ENCODE data around the gene FAM163B.

FAM163B gene

DNA sequence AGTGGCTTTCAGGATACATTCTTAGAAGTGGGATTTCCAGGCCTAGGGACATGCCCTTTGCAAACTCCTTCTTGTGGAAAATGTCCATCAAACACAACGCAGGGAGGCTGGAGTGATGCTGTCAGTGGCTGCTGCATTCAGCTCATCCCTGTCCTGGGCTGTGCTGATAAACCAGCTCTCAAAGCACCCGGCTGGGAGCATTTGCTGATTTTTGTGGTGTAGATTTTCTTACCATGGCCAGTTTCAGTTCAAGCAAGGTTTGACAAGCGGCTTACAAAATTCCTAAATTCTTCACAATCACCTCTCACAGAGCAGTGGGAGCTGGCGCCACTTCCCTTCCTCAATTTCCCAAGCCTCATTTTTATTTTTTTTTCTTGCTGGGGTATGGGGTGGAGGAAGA is 28.2 kb downstream of the FAM163B start:
- no peak for DNase-seq (ENCODE audit: low spot score)

DNA sequence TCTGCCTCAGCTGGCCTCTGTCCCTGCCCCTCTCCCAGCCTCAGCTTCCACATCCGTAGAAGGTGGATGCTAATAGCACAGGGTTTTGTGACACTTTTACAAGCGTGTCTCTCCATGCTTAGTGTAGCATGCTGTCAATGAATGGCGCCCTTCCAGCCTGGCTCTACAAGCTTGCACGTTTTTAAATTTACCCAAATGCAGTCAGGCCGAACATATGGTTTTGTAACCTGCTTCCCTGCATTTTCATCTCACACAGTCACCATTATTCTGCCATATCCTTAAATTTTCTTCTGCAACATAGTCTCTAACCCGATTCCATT is 28.8 kb downstream of the FAM163B start:
- DNase-seq (ENCODE audit: low spot score): no peak

DNA sequence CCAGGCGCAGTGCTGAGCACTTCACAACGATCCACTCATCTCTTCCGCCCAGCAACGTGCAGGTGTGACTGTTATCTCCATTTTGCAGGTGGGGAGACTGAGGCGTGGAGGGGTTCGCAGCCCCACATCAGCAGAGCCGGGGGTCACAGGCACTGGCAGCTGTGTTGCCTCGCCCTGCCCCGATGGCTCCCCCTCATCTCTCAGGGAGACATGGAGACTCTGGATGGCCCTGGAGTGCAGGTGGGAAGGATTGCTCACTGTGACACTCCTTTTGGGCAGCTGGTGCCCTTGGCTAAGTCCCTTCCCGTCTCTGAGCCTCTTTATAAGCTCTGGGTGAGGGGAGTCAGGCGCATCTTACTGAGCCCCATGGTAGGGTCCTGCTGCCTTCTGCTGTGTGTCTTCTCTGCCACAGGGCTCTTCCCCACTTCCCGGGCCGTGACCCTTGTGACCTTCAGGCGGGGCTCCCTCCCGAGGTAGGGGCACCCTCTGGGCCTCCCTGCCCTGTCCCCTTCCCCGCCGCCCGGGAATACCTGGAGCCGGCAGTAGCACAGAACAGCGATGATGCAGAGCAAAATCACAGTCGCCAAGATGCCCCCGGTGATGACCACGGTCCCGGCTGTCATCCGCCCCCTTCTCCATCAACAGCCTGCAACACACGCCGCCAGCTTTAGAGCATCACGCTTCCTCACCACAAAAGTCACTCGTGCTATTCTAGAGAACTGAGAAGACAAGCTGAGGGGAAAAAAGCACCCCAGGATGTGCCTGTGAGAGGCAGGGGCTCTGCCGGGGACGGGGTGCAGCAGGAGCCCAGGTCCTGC is 29.4 kb downstream of the FAM163B start:
- DNase-seq (ENCODE audit: low spot score): no peak

DNA sequence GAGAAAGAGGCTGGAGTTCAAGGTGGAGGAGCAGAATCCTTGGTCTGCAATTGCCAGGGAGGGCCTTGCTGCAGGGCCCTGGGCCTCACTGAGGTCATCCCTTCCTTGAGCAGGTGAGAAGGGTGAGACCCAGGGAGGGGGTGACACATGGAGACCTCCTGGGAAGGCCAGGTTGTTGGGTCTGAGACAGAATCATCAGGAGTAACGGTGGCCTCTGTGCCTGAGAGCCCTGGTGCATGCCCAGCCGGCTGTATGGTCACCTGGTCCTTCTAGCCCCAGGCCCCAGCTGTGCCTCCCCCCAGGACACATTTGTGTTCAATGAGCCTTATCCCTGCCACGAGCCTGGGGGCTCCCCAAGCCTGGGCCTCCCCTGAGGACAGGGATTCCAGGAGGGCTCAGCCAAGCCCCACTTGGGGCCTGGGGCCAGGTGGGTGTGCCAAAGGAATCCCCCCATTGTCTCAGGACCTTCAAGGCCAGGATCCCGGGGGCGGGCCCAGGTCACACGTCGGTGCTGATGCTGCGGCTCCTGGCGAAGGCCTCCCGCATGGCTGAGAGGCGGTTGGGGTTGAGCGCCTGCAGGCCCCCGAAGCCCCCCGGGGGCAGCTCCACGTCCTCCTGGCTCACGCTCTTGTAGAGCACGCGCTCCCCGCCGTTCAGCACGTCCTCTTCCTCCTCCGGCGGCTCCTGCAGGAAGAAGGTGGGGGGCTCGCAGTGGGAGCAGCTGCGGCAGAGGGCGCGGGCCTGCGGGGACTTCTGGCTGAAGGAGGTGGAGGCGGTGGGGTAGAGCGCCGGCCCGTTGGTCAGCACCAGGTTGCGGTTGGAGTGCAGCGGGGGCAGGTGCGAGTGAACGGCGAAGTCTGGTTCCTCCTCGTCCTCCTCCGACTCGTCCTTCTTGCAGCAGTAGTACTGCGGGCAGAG is 30.4 kb downstream of the FAM163B start:
- no peak for DNase-seq (ENCODE audit: low spot score)

DNA sequence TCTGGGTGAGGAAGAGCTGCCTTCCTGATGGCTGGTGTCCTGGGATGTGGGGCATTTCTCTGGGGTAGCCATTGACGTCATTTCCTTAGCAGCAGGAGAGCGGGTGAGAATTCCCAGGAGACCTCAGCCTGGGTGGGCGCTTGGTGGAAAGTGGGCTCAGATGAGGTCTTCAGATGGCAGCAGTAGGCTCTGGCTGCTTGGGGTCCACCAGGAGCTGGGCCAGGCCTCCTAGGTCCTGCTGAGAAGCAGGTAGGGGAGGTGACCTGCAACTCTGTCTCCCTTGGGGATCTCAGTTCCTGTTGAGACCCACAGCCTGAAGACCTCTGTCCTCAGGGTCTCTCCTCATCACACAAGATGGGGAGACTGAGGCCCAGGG is 31.5 kb downstream of the FAM163B start:
- DNase-seq (ENCODE audit: low spot score): no peak

DNA sequence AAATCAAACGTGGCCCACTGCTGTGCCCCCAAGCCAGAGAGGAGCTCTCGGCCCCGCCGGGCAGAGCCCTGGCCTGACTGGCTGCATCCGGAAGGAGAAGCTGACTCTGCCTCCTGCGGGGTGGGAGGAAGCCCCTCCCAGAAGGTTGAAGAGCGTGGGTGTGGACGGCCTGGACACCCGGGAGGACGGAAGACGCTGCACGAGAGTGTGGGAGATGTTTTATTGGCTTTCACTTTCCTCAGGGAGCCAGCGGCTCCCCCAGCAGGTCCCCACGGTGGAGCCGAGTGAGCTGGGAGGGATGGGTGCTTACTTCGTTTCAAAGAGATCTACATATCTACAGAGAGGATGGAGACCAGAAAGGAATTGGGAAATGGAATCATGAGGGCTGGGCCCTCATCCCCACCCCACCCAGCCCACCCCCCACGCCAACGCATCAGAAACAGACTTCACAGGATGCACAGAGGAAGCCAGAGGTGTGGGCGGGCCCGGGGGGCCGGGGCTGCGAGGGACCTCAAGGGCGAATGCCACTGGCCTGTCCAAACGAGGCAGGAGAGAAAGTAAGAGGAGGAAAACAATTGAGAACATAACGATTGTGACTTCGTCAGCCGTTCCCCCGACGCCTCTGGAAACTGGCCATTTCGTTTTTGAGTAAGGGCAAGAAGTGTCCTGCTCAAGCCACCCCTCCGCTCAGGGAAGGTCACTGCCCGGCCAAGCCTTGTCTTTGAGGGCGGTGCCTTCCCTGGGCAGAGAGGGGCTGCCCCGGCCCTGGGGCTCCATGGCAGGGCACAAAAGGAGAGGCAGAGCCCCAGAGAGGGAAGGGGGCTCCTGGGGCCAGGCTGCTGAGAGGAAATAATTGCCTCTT is 32.1 kb downstream of the FAM163B start:
- DNase-seq (ENCODE audit: low spot score): no peak

DNA sequence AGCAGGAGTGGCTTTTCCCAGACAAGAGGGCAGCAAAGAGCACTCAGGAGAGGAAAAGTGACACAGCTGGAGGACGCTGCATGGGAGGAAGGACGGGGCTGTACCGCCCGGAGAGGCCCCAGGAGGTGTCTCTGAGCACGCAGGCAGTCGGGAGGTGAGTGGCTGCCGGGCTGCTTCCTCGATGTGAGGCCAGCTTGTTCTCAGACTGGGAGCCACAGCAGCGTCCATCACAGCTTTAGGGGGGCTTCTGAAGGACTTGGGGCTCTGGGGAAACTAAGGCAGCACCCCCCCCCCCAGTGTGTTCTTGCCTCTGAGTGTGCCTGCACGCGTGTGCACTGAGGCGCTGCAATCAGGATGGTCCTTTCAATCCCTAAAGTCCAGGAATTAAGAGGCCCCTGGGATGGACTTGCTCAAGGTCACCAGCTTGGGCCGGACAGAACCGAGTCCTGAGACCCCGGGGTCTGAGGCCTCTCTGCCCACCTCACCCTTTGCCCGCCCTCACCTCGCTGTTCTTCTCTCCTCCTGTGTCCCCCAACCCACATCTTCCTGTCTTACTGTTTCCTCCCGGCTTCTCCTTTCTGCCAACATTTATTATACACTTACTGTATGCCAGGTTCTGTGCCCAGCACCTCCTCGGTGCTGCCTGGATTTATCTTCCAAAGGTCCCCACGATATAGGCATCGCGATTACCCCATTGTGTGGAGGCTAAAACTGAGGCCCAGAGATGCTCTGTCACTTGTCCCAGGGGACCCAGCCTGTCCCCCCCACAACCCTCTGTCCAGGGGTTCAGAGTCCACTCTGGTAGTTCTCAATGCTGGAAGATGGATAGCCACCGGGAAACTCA is 32.9 kb downstream of the FAM163B start:
- no peak for DNase-seq (ENCODE audit: low spot score)

DNA sequence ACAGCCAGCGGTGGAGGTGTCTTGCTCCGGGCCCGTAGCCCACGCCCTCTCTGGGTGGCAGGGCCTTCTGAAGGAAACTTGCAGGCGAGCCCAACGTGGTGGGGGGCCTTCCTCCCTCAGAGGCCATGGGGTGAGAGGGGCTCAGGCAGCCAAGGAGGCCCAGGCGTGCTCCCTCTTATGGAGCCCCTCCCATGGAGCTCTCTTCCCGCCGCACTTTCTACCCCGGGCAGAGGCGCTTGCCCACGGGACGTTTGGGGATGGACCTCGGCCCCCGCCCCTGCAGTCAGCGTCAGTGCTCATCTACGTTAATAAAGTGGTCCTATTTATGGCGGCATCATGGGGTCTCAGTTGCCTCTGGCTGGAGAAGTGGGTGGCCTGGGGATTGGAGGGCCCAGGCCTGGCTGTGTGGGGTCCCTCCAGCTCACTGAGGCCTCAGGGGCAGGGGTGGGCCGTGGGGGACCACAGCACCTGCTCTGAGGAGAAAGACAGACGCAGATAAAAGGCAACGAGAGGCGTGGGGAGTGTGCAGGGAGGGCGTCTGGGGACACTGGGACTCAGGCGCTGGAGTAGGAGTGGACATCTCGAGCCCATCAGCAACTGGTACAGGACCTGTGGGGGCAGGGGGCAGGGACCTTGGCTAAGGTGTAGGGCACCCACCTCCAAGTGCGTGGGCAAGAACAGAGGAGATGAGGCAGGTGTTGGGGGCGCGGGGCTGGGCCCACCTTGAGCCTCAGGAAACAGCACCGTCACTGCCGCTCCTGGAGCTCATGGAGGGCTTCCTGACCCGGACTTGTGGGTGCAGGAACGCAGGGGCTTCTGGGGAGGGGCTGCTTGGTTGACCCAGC is 33.8 kb downstream of the FAM163B start:
- DNase-seq (ENCODE audit: low spot score): no peak

DNA sequence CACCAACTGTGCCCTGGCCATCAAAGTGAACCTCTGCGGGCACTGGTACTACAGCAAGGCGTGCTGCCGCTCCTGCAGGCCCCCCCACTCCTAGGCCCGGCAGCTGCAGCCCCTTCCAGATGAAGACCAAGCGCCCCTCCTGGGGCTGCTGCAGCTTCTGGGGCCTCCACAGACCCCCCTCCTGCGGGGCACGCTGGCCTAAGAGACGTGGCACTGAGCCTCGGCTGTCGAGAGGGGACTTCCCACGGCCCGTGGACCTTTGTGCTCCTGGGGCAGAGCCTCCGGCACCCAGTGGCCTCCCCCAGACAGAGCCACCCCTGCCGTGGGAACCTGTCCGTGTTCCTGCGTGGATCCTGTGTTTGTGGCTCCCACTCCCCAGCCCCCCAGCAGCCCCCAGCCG is 34.4 kb downstream of the FAM163B start:
- no peak for DNase-seq (ENCODE audit: low spot score)

DNA sequence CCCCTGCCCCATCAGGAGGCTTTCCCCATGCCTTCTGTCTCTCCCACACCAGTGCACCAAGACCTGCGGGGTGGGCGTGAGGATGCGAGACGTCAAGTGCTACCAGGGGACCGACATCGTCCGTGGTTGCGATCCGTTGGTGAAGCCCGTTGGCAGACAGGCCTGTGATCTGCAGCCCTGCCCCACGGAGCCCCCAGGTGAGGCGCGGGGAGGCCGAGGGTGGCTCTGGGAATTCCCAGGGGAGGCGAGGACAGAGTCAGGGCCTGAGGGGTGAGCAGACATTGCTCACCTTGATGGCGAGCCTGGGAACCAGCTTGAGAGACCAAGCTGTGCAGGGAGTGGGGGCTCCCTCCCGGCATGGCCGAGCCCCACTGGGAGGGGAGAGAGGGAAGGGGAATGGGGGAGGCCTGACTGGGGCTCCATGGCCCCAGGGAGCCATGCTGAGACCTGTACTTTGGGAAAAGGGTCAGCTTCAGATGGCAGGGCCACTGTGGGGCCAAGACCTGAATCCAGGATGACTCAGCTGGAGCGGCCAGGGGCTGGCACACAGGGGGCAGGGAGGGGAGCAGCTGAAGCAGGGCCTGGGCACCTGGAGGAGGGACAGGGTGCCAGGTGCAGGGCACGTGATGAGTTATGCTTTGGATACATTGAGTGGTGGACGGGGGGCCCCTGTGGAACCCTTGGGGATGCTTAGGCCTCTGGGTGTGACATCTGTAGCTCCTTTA is 35.2 kb downstream of the FAM163B start:
- no peak for DNase-seq (ENCODE audit: low spot score)

DNA sequence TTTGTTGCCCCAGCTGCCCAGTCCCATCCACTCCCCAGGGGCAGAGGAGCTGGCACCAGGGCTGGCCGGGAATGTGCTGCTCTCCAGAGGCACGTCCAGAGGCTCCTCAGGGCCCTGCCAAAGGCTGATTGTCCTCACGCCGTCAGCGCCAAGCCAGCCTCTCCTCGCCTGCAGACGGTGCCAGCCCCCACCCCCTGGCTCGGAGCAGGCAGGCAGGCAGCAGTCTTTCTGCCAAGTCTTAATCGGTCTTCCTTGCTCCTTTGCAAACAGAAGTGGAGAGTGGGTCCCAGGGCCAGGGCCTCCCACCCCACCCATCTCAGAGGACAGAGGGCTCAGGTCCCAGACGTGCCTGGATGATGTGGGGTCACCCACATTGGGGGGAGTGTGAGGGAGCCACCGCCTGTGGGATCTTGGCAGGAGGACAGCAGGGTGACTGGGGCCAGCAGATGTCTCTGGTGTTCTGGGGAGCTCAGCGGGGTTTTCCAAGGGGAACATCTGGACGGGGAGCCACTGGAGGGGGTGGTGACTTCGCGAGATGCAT is 36.3 kb downstream of the FAM163B start:
- peak; percentile 92 for DNase-seq (ENCODE audit: low spot score)

DNA sequence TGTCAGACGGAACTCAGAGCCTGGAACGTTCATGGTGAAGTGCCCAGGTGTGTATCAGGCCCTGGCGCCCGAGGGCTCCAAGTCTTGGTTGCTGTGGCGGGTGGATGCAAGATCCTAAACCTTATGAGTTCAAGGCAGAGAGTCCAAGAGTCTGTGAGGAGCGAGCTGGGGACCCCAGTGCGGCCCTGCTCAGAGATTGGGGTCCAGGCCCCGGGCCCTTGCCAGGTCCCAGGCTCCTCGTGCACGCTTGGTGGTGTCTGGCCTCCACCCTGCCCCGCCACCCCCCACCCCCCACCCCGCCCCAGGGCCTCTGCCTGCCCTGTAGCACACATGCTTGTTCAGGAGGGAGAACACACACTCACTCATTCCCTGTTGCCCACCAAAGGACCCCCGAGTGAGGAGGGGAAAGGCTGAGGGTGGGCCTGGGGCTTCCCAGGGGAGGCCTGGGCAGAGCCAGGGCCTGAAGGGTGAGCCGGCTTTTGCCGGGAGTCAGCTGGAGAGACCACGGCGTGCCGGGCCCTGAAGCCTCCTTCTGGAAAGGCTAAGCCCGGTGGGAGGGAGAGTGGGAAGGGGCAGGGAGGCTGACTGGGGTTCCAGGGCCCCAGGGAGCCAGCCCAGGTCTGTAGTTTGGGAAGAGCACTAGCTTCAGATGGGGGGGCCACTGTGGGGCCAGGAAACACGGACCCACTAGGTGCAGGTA is 37.1 kb downstream of the FAM163B start:
- no peak for DNase-seq (ENCODE audit: low spot score)

DNA sequence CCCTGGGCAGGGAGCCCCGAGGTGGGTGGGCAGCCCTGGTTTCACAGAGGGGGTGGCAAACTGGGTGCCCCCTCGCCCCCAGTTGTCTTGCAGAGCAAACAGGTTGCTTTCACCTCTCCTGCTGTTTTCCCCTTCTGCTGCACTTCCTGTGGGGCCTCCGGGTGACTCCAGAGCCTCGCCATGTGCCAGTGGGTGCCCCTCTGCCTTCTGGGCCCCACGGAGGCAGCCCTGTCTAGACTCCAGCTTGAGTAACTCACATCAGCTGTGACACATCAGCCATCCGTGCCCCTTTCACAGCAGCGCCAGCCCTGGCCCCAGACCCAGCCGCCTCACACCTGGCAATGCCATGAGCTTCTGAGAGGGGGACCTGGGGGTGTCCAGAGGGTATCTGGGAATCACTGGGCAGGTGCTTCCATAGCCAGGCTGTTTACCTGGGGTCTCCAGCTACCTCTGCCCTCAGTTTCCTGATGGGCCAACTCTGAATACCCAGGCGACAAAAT is 37.7 kb downstream of the FAM163B start:
- DNase-seq (ENCODE audit: low spot score): no peak

DNA sequence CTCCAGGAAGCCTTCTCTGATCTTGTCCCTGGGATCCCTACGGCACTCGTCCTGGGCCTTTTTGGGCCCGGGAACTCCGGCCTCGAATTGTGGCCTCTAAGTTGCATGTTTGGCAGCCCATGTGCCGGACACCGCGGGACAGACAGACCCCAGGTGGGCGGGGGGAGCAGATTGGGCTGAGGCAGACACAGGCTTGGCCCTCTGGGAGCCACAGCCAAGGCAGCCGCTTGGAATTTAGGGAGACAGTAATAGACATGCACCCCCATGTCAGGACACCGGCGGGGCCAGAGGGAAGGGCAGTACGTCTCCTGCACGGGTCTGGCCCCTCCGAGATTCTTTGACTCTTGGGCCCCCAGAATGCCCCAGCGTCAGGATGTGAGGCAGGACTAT is 38.5 kb downstream of the FAM163B start:
- DNase-seq (ENCODE audit: low spot score): no peak

DNA sequence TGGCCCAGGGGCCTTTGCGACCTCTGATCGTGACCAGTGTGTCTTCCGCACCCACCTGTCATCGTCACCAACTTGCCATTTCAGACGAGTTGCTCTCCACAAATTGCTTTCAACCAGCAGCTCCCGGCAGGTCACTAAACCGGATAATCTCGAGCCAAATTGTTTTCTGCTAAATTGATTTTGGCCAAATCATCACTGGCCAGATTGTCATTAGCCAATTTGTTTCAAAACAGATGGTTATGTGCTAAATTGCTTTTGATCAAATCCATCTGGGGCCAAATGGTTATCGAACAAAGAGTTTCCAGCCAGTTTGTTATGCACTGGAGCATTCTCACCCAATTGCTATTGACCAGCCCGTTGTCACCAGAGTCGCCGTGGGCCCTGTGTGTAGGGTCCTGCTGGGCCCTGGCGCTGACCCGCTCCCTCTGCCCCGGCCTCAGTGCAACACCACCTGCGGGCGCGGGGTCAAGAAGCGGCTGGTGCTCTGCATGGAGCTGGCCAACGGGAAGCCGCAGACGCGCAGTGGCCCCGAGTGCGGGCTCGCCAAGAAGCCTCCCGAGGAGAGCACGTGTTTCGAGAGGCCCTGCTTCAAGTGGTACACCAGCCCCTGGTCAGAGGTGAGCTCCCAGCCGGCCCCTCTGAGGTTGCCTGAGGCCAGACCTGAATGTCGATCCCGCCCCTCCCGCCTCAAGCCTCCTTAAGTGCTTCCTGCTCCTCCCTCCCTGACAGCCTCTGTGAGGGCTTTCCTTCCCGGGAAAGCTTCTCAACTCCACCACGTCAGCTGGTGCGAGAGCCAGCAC is 39.1 kb downstream of the FAM163B start:
- no peak for DNase-seq (ENCODE audit: low spot score)

DNA sequence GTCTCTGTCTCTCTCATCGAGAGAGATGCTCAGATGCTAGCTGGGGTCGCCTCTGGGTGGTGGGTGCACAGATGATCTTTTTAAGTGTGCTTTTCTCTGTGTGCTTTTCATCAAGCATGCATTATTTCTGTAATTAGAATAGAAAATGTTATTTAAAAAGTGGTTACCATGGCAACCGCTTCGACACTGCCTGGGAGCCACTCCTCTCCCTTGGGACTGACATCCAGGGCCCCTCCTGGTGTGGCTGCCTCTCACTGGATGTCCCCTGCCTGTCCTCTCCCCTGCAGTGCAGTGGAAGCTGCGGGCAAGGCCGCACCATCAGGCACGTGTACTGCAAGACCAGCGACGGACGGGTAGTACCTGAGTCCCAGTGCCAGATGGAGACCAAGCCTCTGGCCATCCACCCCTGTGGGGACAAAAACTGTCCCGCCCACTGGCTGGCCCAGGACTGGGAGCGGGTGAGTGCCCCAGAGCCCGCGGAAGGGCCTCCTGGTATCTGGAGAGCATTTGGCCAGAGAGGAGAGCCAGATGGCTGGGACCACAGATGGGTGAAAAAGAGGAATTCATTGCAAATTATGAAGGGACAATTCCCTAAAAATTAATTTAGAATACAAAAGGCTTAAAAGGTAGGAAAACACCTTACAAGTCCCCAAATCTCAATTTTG is 39.9 kb downstream of the FAM163B start:
- DNase-seq (ENCODE audit: low spot score): peak; percentile 47

DNA sequence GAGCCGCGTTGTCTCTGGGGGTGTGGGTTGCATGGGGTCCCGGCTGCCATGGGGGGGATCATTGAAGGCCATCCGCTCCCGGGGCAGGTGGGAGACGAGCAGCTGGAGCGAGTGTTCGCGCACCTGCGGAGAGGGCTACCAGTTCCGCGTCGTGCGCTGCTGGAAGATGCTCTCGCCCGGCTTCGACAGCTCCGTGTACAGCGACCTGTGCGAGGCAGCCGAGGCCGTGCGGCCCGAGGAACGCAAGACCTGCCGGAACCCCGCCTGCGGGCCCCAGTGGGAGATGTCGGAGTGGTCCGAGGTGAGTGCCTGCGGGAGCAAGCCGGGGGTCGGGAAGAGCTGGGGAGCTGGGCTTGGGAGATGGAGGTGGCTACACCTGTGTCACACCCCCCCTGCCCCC is 41.0 kb downstream of the FAM163B start:
- no peak for DNase-seq (ENCODE audit: low spot score)
